NCI-H446 treated with DMSO at 0.1 percent for 48 hours (cell line): Measurements from ENCODE around the gene LAMB2.
A peak's percentile ranks its signal among the peaks of the same experiment; 100 is the strongest.

Experiments
- DNase-seq: peaks from one replicate; lab custom pipeline; 2025; lab: John Stamatoyannopoulos, UW

Gene LAMB2

GRCh38 chr3:49120438-49121131 lies 12.3 kb downstream of the LAMB2 start, which contains the start of gene USP19:
TSS of gene USP19 (minus strand) at chr3:49120823. CDS start at chr3:49119145, 1,678 bp downstream.
- peak; percentile 37 for DNase-seq

GRCh38 chr3:49120096-49120437 lies 12.8 kb downstream of the LAMB2 start:
- no peak for DNase-seq

- no peak for DNase-seq
Observed at GRCh38 chr3:49119439-49119838, 13.4 kb downstream of the LAMB2 start.

GRCh38 chr3:49119036-49119435 lies 13.8 kb downstream of the LAMB2 start:
- DNase-seq: no peak

- no peak for DNase-seq
Observed at GRCh38 chr3:49112262-49112661, 20.6 kb downstream of the LAMB2 start.

- DNase-seq: no peak
Observed at GRCh38 chr3:49111347-49111746, 21.5 kb downstream of the LAMB2 start.

- no peak for DNase-seq
Observed at GRCh38 chr3:49110780-49111179, 22.1 kb downstream of the LAMB2 start.

GRCh38 chr3:49108346-49108745 lies 24.5 kb downstream of the LAMB2 start:
- no peak for DNase-seq

GRCh38 chr3:49104427-49105291 lies 28.2 kb downstream of the LAMB2 start, which contains the start of gene QARS1:
TSS of gene QARS1 (minus strand) at chr3:49104757. CDS start at chr3:49104733, 24 bp downstream.
- DNase-seq: peak; percentile 63

- no peak for DNase-seq
Observed at GRCh38 chr3:49104052-49104426, 28.8 kb downstream of the LAMB2 start.

- DNase-seq: no peak
Observed at GRCh38 chr3:49100046-49100615, 32.7 kb downstream of the LAMB2 start.

- no peak for DNase-seq
Observed at GRCh38 chr3:49098910-49099630, 33.8 kb downstream of the LAMB2 start.

GRCh38 chr3:49098429-49098828 lies 34.4 kb downstream of the LAMB2 start:
- DNase-seq: no peak

GRCh38 chr3:49093853-49094767 lies 38.7 kb downstream of the LAMB2 start, which contains the start of gene QRICH1:
TSS of gene QRICH1 (minus strand) at chr3:49094071. CDS start at chr3:49077017, 17,054 bp downstream.
- peak; percentile 94 for DNase-seq

GRCh38 chr3:49092938-49093852 lies 39.7 kb downstream of the LAMB2 start:
- DNase-seq: peak; percentile 9

GRCh38 chr3:49081429-49081828 lies 51.4 kb downstream of the LAMB2 start:
- DNase-seq: no peak

- no peak for DNase-seq
Observed at GRCh38 chr3:49079270-49079669, 53.6 kb downstream of the LAMB2 start.

GRCh38 chr3:49076646-49077045 lies 56.2 kb downstream of the LAMB2 start:
- DNase-seq: no peak

- DNase-seq: no peak
Observed at GRCh38 chr3:49076116-49076515, 56.7 kb downstream of the LAMB2 start.
